Muscle of leg (tissue), 11 donors: ENCODE data around the gene GAD1. TPM values are rescaled to one million over a fixed set of nuclear protein-coding genes. Genes with fewer than 3 reads are reported as not detected.

ENCODE experiments used
- DNase-seq: peaks from one replicate; pipeline ENCODE4 v3.0.0; 2013
- H3K27ac ChIP-seq: one replicate; pipeline ENCODE4 v1.5.1; 2013; ENCODE audit warnings: mild to moderate bottlenecking, low read length, control low read depth
- H3K27me3 ChIP-seq: one replicate; pipeline ENCODE4 v1.6.1; 2013; ENCODE audit warnings: low read length; ENCODE audit not compliant: control insufficient read depth, insufficient read depth
- H3K36me3 ChIP-seq: one replicate; pipeline ENCODE4 v1.6.1; 2013; ENCODE audit warnings: low read length; ENCODE audit not compliant: control insufficient read depth, insufficient read depth
- H3K4me1 ChIP-seq: one replicate; pipeline ENCODE4 v1.6.1; 2013; ENCODE audit warnings: low read length; ENCODE audit not compliant: control insufficient read depth, insufficient read depth
- H3K4me3 ChIP-seq: one replicate; pipeline ENCODE4 v1.5.1; 2013; ENCODE audit warnings: low read length, control low read depth
- H3K9me3 ChIP-seq: replicated peaks from 2 replicates; pipeline ENCODE4 v1.6.1; 2013; ENCODE audit warnings: low read depth, low read length; ENCODE audit not compliant: control insufficient read depth
- WGBS: methylation state at CpG from one replicate; pipeline ENCODE4 v1.1.5; 2013; ENCODE audit warnings: missing lambda C conversion rate; ENCODE audit not compliant: insufficient coverage; 5-methylcytosine and 5-hydroxymethylcytosine counted together
- polyA plus RNA-seq, 8 donors: library from polyadenylated mRNA; unstranded; fragments of 120-200 nt; gene quantifications; one replicate each; pipeline versions ENCODE4 v1.2.1 to v1.2.3, GENCODE V29; 2013; ENCODE audit warnings: inconsistent platforms in 1 of 8, low replicate concordance in 1 of 8; ENCODE audit not compliant: insufficient read length in 8 of 8, insufficient read depth in 1 of 8
- total RNA-seq: library from RNA; stranded (reverse); fragments of 120-200 nt; gene quantifications from one replicate; pipeline ENCODE4 v1.2.4, GENCODE V29; 2013

Gene GAD1
- total and polyA plus RNA-seq, 9 donors, result 0.28 to 1.5 (median 0.79) TPM

DNA sequence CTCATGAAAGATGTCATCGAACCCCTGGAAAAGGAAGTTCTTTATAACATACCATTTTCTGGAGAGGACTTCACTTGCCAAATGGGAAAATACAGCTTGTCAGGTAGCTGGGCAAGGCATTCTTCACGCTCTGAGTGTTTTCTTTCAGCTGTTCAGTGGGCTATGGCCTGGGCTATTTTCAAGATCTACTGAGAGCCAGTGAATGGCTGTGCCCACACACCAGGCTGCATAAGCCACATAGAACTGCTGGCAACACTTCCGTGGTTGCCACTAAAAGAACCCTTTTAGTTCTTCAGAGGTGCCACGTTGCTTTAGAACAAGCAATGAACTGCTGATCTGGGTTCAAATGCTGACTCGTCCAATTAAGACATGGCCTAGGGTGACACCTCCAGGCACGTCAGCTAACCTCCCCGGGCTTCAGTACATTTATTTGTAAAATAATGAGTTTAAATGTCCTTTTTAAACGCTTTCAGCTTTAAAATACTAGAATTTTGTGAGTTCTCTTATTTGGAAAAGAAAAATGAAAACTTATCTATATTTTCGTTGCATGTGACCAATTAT, 75.8 kb downstream of the GAD1 start:
- 90% methylated on average over 3 of the region's 9 CpGs for WGBS
- H3K4me3 ChIP-seq, result no peak overlapping the region
- no peaks in the 10 kb centered on the region for H3K9me3 ChIP-seq
- H3K27ac ChIP-seq, result no peak overlapping the region
- H3K36me3 ChIP-seq, result no peaks in the 10 kb centered on the region
- H3K27me3 ChIP-seq, result no peaks in the 10 kb centered on the region
- peak; percentile 27 for DNase-seq
- peaks cover 4% of the 10 kb centered on the region for H3K4me1 ChIP-seq

- Histone ChIP-seq H3K4me3 (no peak overlapping the region), H3K27me3 (no peaks in the 10 kb centered on the region), H3K9me3 (no peaks in the 10 kb centered on the region), H3K4me1 (peaks cover 4% of the 10 kb centered on the region), H3K36me3 (no peaks in the 10 kb centered on the region), H3K27ac (no peak overlapping the region)
- no CpG with 5 or more reads among the region's 3 CpGs for whole genome bisulfite sequencing
- DNase-seq, result peak; percentile 22
Measured at GRCh38 chr2:170895023-170895757, 78.5 kb downstream of the GAD1 start.

DNA sequence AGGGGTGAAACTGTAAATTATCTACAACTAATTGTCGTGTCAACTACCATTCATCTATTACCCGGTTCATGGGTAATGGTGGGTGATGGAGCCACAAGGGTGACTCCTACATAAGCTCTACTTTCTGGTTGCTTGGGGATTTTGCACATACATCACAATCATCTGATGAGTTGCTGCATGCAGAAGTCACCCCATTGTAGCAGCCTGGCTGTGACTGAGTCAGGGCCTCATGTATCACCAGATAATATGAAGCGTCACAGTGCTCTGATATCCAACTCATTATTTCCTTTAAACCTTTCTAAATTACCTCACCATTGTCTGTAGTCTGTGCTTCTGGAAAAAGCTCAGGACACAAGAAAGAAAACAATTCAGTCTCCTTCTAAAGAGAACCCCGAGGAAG, 79.9 kb downstream of the GAD1 start:
- WGBS, result no CpG with 5 or more reads among the region's 4 CpGs
- Histone ChIP-seq H3K36me3 (no peaks in the 10 kb centered on the region), H3K9me3 (no peaks in the 10 kb centered on the region)

GRCh38 chr2:170897108-170897507, 80.4 kb downstream of the GAD1 start:
- Histone ChIP-seq H3K27ac (no peak overlapping the region), H3K36me3 (no peaks in the 10 kb centered on the region), H3K4me1 (peaks cover 4% of the 10 kb centered on the region), H3K4me3 (no peak overlapping the region), H3K9me3 (no peaks in the 10 kb centered on the region), H3K27me3 (no peaks in the 10 kb centered on the region)
- 100% methylated on average over 1 of the region's 6 CpGs for WGBS
- no peak for DNase-seq

More for the DNA sequence above, 79.9 kb downstream of the GAD1 start:
- Histone ChIP-seq H3K4me3 (no peak overlapping the region), H3K27me3 (no peaks in the 10 kb centered on the region), H3K27ac (no peak overlapping the region), H3K4me1 (peaks cover 4% of the 10 kb centered on the region)
- no peak for DNase-seq

DNA sequence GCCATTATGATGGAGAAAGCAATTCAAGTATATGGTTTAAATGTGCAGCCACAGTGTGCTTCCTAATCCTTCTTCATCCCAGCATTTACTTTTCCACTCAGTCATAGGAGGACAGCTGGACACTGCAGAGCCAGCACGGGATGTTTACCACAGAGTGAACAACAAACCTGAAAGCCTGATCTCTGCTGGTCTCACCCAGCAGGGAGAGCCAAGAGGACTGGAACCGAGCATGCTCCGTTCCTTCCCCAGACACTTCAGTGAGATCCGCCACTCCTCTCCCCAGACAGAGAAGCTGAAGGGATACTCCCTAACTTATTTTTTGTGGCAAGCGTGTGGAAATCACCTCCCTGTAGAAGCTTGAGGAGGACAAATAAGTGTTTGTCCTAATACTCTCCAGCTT, 89.2 kb downstream of the GAD1 start:
- H3K27ac ChIP-seq, result no peak overlapping the region
- H3K4me1 ChIP-seq, result no peaks in the 10 kb centered on the region
- H3K9me3 ChIP-seq, result peaks cover 5% of the 10 kb centered on the region
- no peak overlapping the region for H3K4me3 ChIP-seq
- 25% methylated on average over 3 of the region's 5 CpGs for WGBS
- H3K36me3 ChIP-seq, result no peaks in the 10 kb centered on the region
- no peak for DNase-seq
- no peaks in the 10 kb centered on the region for H3K27me3 ChIP-seq

Other genes with a start within 250 kb of the GAD1 start
- gene SP5, start 101.5 kb upstream of the GAD1 start, total RNA-seq, result 5.0 TPM
- 1 to 10 TPM; 1.3 to 8.7 (median 3.2) TPM for gene SP5, start 101.5 kb upstream of the GAD1 start, polyA plus RNA-seq
- gene ERICH2, start 46.5 kb upstream of the GAD1 start, total RNA-seq, result 0.35 TPM
- gene ERICH2, start 46.5 kb upstream of the GAD1 start, polyA plus RNA-seq, result under 1 TPM; 0.43 to 0.92 (median 0.74) TPM
- 24.6 TPM for gene GORASP2, start 112.4 kb downstream of the GAD1 start, total RNA-seq
- gene GORASP2, start 112.4 kb downstream of the GAD1 start, polyA plus RNA-seq, result 10 to 100 TPM; 60.9 to 84.6 (median 76.3) TPM